ENCODE data around the gene ARFGEF2. TPM values are rescaled to one million over a fixed set of nuclear protein-coding genes. Genes with fewer than 3 reads are reported as not detected.
"Not testable (repeated sequence)": the region's sequence is repeated elsewhere in the genome, so short reads cannot be mapped to it uniquely, and the experiment has no call there.

Gene ARFGEF2
- total RNA-seq, 2 experiments from 2014 or later: 19.8 to 20.6 TPM

DNA sequence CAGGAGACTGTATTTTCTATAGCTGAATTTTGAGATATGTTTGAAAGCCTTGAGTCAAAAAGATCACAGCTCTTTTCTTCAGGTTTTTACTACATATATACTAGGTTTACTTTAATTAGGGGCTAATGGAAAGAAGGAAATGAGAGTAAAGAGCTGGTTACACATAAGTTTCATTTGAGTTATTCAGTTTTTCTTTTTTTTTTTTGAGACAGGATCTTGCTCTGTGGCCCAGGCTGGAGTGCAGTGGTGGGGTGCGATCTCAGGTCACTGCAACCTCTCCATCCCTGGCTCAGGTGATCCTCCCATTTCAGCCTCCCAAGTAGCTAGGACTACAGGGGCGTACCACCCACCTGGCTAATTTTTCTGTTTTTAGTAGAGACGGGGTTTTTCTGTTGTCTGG, 4.8 kb downstream of the ARFGEF2 start:
- no peaks in the 10 kb centered on the region for H3K27me3 Mint-ChIP-seq
- DNase-seq (no peak), ATAC-seq (ENCODE audit: low read depth) (no peak)
- H3K36me3 Mint-ChIP-seq: peaks cover 6% of the 10 kb centered on the region
- POLR2A ChIA-PET: interaction anchor here (0.6 kb wide), 1 partner anchor 37 kb away, joined by 3 read pairs; no protein-coding TSS in a partner anchor
- peaks cover 1% of the 10 kb centered on the region for H3K9me3 Mint-ChIP-seq
- H3K4me3 Mint-ChIP-seq: no peak overlapping the region
- no peak overlapping the region for H3K27ac Mint-ChIP-seq
- peaks cover 28% of the 10 kb centered on the region for H3K4me1 Mint-ChIP-seq

DNA sequence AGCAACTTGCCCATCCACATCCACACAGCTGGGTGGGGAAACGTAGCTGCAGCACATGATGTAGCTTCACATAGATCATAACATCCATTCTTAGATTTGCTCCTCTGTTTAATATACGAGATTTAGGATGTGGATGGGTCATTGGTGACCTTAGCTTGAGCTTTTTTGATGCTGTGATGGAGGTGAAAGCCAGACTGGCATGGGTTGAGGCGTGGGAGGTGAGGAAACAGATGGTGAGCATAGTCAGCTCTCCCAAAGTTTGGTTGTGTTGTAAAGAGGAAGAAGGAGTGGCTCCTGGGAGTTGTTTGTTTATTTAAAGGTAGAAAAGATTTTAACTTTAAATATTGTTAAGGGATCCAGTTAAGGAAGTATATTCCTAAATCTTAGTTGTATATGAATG, 5.3 kb downstream of the ARFGEF2 start:
- H3K27me3 Mint-ChIP-seq: no peaks in the 10 kb centered on the region
- no peak for ATAC-seq (ENCODE audit: low read depth)
- peaks cover 1% of the 10 kb centered on the region for H3K9me3 Mint-ChIP-seq
- H3K4me1 Mint-ChIP-seq: peaks cover 27% of the 10 kb centered on the region
- H3K36me3 Mint-ChIP-seq: peaks cover 6% of the 10 kb centered on the region
- POLR2A ChIA-PET: no interaction called here
- no peak overlapping the region for H3K4me3 Mint-ChIP-seq
- DNase-seq: no peak
- H3K27ac Mint-ChIP-seq: no peak overlapping the region

DNA sequence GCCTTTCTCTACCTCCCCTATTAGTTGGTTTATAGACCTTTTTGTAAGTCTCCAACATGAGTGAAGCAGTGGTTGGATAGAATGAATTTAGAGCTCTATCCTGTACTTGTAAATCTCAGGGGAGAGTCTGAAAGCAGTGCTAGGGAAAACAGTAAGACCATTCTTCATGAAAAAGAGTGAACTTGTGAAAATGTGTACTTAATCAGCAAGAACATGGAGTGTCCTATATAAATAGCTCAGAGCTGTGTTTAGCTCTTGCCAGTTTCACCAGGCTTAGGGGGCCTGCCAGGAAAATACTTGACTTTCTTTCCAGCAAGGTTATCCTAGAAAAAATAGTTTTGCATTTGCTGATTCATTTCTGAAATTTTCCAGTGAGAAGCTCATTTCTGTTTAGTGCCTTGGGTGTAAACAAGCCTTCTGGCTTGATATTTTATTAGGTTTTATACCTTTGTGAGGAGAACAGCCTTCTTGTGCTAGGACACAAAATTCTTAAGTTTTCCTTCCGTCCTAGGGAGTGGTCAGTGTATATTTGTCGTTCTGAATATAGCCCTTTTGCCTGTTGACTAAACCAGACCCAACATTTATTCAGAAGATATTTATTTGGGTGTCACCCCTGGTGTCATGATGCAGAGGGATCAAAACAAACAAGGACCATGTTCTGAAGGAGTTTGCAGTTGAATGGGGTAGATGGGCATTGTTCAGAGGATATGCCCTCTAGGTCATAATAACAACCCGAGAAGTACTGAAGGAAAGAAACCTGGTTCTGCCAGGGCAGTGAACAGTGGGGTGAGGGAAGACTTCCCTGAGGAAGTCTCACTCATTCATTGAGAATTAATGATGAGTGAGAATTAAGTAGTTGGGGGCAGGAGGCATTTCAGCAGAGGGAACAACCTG, 7.6 kb downstream of the ARFGEF2 start:
- peaks cover 1% of the 10 kb centered on the region for H3K9me3 Mint-ChIP-seq
- no peak overlapping the region for H3K27ac Mint-ChIP-seq
- H3K4me3 Mint-ChIP-seq: no peak overlapping the region

DNA sequence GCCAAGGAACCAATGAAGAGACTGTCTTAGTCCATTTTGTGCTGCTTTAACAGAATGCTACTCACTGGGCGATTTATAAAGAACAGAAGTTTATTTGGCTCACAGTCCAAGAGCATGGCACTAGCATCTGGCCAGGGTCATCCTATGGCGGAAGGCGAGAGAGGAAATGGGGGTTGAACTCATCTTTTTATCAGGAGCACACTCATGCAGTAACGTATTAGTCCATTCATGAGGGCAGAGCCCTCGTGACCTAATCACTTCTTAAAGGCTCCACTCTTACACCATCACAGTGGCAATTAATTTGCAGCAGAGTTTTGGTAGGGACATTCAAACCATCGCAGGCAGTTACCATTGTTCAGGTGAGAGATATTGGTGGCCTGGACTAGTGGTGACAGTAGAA, 8.5 kb downstream of the ARFGEF2 start:
- POLR2A ChIA-PET: no interaction called here
- H3K9me3 Mint-ChIP-seq: peaks cover 1% of the 10 kb centered on the region
- H3K27ac Mint-ChIP-seq: no peak overlapping the region
- H3K27me3 Mint-ChIP-seq: no peaks in the 10 kb centered on the region
- H3K36me3 Mint-ChIP-seq: peaks cover 10% of the 10 kb centered on the region
- ATAC-seq (ENCODE audit: low read depth): no peak
- H3K4me1 Mint-ChIP-seq: peaks cover 13% of the 10 kb centered on the region
- H3K4me3 Mint-ChIP-seq: no peak overlapping the region
- DNase-seq: no peak

More for the DNA sequence above, 7.6 kb downstream of the ARFGEF2 start:
- ATAC-seq (ENCODE audit: low read depth) (no peak), DNase-seq (no peak)
- Mint-ChIP-seq H3K36me3 (peaks cover 6% of the 10 kb centered on the region), H3K4me1 (peaks cover 9% of the 10 kb centered on the region), H3K27me3 (no peaks in the 10 kb centered on the region)
- POLR2A ChIA-PET: no interaction called here

DNA sequence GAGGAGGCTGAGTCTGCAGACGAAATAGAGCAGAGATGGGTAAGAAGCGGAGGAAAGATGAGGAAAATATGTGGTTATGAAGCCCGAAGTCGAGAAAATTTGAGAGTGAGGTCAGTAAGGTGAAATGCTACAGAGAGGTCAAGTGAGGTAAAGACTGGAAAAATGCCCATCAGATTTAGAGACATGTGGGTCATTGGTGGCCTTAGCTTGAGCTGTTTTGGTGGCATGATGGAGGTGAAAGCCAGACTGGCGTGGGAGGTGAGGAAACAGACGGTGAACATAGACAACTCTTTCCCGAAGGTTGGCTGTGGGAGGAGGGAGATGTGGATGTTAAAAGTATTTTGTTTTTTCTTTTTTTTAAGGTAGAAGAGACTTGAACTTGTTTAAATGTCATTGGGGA, 9.4 kb downstream of the ARFGEF2 start:
- POLR2A ChIA-PET: no interaction called here
- H3K36me3 Mint-ChIP-seq: peaks cover 10% of the 10 kb centered on the region
- peaks cover 11% of the 10 kb centered on the region for H3K4me1 Mint-ChIP-seq
- H3K9me3 Mint-ChIP-seq: peaks cover 1% of the 10 kb centered on the region
- H3K4me3 Mint-ChIP-seq: no peak overlapping the region
- DNase-seq (no peak), ATAC-seq (ENCODE audit: low read depth) (no peak)
- H3K27ac Mint-ChIP-seq: no peak overlapping the region
- no peaks in the 10 kb centered on the region for H3K27me3 Mint-ChIP-seq

DNA sequence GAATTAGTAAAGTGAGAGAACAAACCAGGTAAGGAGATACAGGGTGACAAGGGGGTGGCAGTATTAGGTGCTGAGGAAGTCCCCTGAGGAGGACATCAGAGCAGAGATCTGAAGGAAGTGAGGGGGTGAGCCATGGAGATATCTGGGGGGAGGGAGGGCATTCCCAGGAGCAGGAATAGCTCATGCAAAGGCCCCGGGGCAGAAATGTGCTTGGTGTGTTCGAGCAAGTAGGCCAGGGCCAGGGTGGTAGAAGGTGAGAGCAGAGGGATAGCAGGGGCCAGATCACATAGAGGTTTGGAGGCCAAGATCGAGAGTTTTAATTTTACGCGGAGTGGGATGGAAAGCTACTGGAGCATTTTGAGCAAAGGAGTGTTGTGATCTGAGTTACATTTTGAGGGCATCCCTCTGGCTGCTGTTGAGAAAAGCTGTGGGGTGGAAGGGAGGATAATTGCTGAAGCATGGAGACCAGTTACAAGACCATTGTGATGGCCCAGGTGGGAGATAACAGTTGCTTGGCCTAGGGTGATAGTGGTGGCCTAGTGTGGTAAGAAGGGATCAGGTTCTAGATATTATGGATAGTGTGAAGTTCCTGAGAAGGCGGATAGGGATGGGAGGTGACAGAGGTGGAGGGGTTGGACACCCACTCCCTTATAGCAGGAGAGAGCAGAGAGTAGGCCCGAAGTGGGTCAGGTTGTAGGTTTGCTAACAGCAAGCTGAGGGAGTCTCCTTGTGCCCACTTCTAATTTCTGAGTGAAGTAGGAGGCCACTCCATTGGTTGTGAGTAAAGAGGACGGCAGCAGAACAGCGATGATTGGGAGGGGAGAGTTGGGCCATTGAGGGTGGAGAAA, 10.2 kb downstream of the ARFGEF2 start:
- ATAC-seq (ENCODE audit: low read depth) (no peak), DNase-seq (no peak)
- peaks cover 8% of the 10 kb centered on the region for H3K36me3 Mint-ChIP-seq
- POLR2A ChIA-PET: no interaction called here
- peaks cover 8% of the 10 kb centered on the region for H3K4me1 Mint-ChIP-seq
- H3K27ac Mint-ChIP-seq: no peak overlapping the region
- no peaks in the 10 kb centered on the region for H3K27me3 Mint-ChIP-seq
- H3K9me3 Mint-ChIP-seq: peaks cover 1% of the 10 kb centered on the region
- H3K4me3 Mint-ChIP-seq: no peak overlapping the region

DNA sequence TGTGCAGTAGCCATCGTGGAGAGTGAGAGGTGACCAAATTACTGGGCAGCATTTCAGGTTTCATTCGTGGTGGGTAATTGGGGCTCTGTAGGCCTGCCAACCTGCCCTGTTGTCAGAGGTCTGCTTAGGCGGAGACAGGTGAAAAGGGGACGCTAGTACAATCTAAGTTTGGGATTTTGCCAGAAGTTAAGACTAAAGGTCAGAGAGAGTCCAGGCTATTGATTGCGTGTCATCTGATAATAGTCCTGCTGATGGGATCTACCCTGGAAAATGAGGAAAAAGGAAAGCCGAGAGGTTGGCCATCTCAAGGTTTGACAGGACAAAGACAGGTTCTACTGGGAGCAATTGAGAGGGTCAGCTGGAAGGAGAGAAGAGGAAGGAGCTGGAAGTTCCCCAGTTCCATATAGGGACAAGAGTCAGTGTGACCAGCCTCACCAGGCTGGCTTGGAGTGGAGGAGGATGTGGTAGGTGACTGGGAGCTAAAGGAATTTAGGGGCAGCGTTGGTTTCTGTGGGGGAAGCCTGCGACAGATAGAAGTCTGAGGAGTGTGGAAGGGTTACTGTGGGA, 10.9 kb downstream of the ARFGEF2 start:
- H3K36me3 Mint-ChIP-seq: peaks cover 10% of the 10 kb centered on the region
- H3K27ac Mint-ChIP-seq: no peak overlapping the region
- ATAC-seq (ENCODE audit: low read depth) (no peak), DNase-seq (no peak)
- no peaks in the 10 kb centered on the region for H3K9me3 Mint-ChIP-seq
- no peaks in the 10 kb centered on the region for H3K27me3 Mint-ChIP-seq
- POLR2A ChIA-PET: no interaction called here
- peaks cover 7% of the 10 kb centered on the region for H3K4me1 Mint-ChIP-seq
- no peak overlapping the region for H3K4me3 Mint-ChIP-seq

DNA sequence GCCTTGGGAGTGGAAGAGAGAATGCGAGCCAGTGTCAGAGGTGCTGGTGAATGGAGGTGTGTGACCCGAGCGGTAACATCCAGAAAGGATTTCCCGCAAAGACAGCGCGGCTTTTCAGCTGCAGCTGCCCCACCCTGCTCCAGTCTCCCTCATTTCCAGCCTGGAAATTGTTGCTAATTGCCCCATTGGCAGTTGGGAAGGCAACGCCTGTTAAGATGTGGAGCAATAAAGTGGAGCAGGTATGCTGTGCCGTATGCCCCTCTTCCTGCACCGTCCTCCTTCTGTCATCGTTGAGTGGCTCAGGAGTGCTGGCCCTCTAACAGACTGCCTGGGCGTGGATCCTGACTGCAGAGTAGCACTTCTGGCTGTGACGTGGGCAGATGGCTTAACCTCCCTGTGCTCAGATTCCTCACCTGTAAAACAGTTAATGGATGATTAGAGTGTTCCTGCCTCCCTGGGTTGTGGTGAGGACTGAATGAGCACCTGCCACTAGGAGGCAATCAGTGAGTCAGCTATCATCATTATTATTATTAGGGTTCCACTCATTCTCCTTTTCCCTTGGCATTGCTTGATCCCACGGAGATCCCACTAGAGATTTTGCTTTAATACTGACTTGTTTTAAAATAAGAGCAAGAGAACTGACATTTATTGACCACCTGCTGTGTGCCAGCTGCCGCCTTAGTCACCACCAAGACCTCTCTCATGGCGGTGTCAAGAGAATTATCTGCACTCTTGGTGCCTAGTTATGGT, 11.7 kb downstream of the ARFGEF2 start:
- H3K27ac Mint-ChIP-seq: no peak overlapping the region
- peaks cover 8% of the 10 kb centered on the region for H3K36me3 Mint-ChIP-seq
- POLR2A ChIA-PET: no interaction called here
- ATAC-seq (ENCODE audit: low read depth) (no peak), DNase-seq (no peak)
- no peak overlapping the region for H3K4me3 Mint-ChIP-seq
- H3K9me3 Mint-ChIP-seq: no peaks in the 10 kb centered on the region
- H3K27me3 Mint-ChIP-seq: no peaks in the 10 kb centered on the region
- H3K4me1 Mint-ChIP-seq: peaks cover 7% of the 10 kb centered on the region

DNA sequence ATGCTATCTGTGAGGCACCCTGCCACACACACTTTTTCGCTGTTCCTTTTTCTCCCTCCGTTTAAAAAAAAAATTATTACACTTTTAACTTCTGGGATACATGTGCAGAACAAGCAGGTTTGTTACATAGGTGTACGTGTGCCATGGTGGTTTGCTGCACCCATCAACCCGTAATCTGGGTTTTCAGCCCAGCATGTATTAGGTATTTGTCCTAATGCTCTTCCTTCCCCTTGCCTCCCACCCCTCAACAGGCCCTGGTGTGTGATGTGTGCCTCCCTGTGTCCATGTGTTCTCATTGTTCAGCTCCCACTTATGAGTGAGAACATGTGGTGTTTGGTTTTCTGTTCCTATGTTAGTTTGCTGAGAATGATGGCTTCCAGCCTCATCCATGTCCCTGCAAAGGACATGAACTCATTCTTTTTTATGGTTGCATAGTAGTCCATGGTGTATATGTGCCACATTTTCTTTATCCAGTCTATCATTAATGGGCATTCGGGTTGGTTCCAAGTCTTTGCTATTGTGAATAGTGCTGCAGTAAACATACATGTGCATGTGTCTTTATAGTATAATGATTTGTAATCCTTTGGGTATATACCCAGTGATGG, 12.9 kb downstream of the ARFGEF2 start:
- Mint-ChIP-seq H3K27ac (peak overlapping the region; percentile 16), H3K4me1 (peaks cover 10% of the 10 kb centered on the region)
- H3K36me3 Mint-ChIP-seq; H3K4me3 Mint-ChIP-seq; POLR2A ChIA-PET; ATAC-seq (ENCODE audit: low read depth); H3K9me3 Mint-ChIP-seq; DNase-seq; H3K27me3 Mint-ChIP-seq: not testable (repeated sequence)

DNA sequence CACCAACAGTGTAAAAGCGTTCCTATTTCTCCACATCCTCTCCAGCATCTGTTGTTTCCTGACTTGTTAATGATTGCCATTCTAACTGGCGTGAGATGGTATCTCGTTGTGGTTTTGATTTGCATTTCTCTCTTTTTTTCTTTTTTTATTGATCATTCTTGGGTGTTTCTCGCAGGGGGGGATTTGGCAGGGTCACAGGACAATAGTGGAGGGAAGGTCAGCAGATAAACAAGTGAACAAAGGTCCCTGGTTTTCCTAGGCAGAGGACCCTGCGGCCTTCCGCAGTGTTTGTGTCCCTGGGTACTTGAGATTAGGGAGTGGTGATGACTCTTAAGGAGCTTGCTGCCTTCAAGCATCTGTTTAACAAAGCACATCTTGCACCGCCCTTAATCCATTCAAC, 13.5 kb downstream of the ARFGEF2 start:
- H3K27me3 Mint-ChIP-seq; POLR2A ChIA-PET; H3K27ac Mint-ChIP-seq; H3K36me3 Mint-ChIP-seq; ATAC-seq (ENCODE audit: low read depth); H3K9me3 Mint-ChIP-seq; DNase-seq; H3K4me3 Mint-ChIP-seq: not testable (repeated sequence)
- H3K4me1 Mint-ChIP-seq: peaks cover 15% of the 10 kb centered on the region

DNA sequence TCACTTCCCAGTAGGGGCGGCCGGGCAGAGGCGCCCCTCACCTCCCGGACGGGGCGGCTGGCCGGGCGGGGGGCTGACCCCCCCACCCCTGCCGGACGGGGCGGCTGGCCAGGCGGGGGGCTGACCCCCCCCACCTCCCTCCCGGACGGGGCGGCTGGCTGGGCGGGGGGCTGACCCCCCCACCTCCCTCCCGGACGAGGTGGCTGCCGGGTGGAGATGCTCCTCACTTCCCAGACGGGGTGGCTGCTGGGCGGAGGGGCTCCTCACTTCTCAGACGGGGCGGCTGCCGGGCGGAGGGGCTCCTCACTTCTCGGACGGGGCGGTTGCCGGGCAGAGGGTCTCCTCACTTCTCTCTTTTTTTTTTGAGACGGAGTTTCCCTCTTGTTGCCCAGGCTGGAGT, 14.7 kb downstream of the ARFGEF2 start:
- POLR2A ChIA-PET; ATAC-seq (ENCODE audit: low read depth); DNase-seq; H3K27me3 Mint-ChIP-seq; H3K9me3 Mint-ChIP-seq; H3K27ac Mint-ChIP-seq; H3K4me3 Mint-ChIP-seq: not testable (repeated sequence)
- H3K36me3 Mint-ChIP-seq: peaks cover 10% of the 10 kb centered on the region
- H3K4me1 Mint-ChIP-seq: peaks cover 15% of the 10 kb centered on the region

DNA sequence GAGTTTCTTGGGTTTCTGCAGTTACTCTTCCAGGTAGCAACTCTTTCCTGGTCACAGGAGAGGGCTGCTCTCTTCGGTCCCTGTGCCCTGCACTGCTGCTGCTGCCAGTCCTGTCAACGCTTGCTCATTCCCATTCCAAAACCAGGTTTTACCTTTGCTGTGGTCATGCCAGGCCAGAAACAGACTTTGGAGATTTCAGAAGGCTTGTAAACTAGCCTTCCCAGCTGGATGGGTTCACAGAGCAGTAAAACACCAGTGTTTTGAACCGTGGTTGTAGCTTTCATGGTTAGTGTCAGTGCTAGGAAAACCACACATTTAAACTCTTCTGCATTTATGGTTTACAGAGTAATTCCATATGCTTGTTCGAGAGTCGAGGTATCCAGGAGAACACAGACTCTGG, 16.2 kb downstream of the ARFGEF2 start:
- peaks cover 13% of the 10 kb centered on the region for H3K36me3 Mint-ChIP-seq
- ATAC-seq (ENCODE audit: low read depth): no peak
- POLR2A ChIA-PET: interaction anchor here (0.6 kb wide), 1 partner anchor 453 kb away, joined by 3 read pairs; no protein-coding TSS in a partner anchor
- peaks cover 15% of the 10 kb centered on the region for H3K4me1 Mint-ChIP-seq
- DNase-seq: no peak
- H3K9me3 Mint-ChIP-seq: no peaks in the 10 kb centered on the region
- no peak overlapping the region for H3K27ac Mint-ChIP-seq
- no peaks in the 10 kb centered on the region for H3K27me3 Mint-ChIP-seq
- H3K4me3 Mint-ChIP-seq: no peak overlapping the region

DNA sequence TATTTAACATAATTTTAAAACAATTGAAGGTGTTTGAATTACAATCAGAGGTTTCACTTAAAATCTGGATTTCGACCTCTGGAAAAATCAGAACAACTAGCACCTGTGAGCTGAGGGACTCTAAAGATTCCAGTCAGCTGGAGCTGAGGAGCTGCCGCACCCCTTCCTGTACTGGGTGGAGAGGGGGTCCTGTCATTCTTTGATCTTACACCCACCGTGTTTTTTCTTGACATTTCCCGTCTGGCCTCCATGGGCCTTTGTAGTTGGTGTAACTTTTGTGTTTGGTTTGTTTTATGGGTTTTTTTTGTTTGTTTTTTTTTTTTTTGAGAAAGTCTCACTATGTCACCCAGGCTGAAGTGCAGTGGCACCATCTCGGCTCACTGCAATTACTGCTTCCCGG, 17.2 kb downstream of the ARFGEF2 start:
- H3K36me3 Mint-ChIP-seq: peaks cover 13% of the 10 kb centered on the region
- no peaks in the 10 kb centered on the region for H3K27me3 Mint-ChIP-seq
- H3K27ac Mint-ChIP-seq: no peak overlapping the region
- POLR2A ChIA-PET: no interaction called here
- DNase-seq: no peak
- H3K9me3 Mint-ChIP-seq: no peaks in the 10 kb centered on the region
- peaks cover 15% of the 10 kb centered on the region for H3K4me1 Mint-ChIP-seq
- no peak overlapping the region for H3K4me3 Mint-ChIP-seq
- no peak for ATAC-seq (ENCODE audit: low read depth)
